D721Med (cell line): ENCODE results near the gene HAGHL.

Experiments used
- DNase-seq: peaks from one replicate; pipeline ENCODE4 v3.0.0; 2011; ENCODE audit warnings: low spot score; ENCODE audit not compliant: insufficient read length
- FAIRE-seq: peaks from 2 replicates; lab custom pipeline; 2011; peaks lifted over from hg19 to GRCh38; lab: Jason Lieb, UNC
- CTCF ChIP-seq: IDR thresholded peaks from 2 replicates; pipeline ENCODE4 v1.5.1; 2012; ENCODE audit warnings: mild to moderate bottlenecking, control low read depth; ENCODE audit not compliant: insufficient read depth; ENCODE audit errors: missing control alignments

Gene HAGHL

GRCh38 chr16:706189-707061, 20.5 kb upstream of the HAGHL start:
- TF ChIP-seq CTCF = no peak
- no peak for FAIRE-seq
- no peak for DNase-seq

- DNase-seq (no peak), FAIRE-seq (no peak)
- TF ChIP-seq CTCF = no peak
Observed at GRCh38 chr16:707062-707538, 19.8 kb upstream of the HAGHL start.

- TF ChIP-seq CTCF = no peak
- FAIRE-seq = no peak
- DNase-seq = no peak
Observed at GRCh38 chr16:708019-708418, 18.9 kb upstream of the HAGHL start.

GRCh38 chr16:708959-709358, 17.9 kb upstream of the HAGHL start:
- TF ChIP-seq CTCF = no peak
- FAIRE-seq = no peak
- no peak for DNase-seq

GRCh38 chr16:709566-710499, 17.1 kb upstream of the HAGHL start:
- FAIRE-seq = no peak
- peak; percentile 96 for DNase-seq
- TF ChIP-seq CTCF = no peak

- no peak for DNase-seq
- no peak for FAIRE-seq
- no peak for TF ChIP-seq CTCF
Observed at GRCh38 chr16:710500-711075, 16.3 kb upstream of the HAGHL start.
